HEK293 (cell line): ENCODE measurements around the gene RETREG3.

Experiments used
- MZF1 ChIP-seq: fragments of 450-650 bp; formaldehyde crosslinking; IDR thresholded peaks from 2 replicates; pipeline ENCODE4 v1.5.1; 2017; ENCODE audit warnings: missing biosample characterization, missing genetic modification characterization, borderline replicate concordance
- PRDM4 ChIP-seq: fragments of 450-650 bp; formaldehyde crosslinking; IDR thresholded peaks from 2 replicates; pipeline ENCODE4 v1.5.1; 2017; ENCODE audit warnings: missing biosample characterization, missing genetic modification characterization
- REST ChIP-seq: fragments of 450-650 bp; formaldehyde crosslinking; IDR thresholded peaks from 2 replicates; pipeline ENCODE4 v1.5.1; 2016; ENCODE audit warnings: missing biosample characterization, missing genetic modification characterization
- ZBTB10 ChIP-seq: fragments of 450-650 bp; formaldehyde crosslinking; IDR thresholded peaks from 2 replicates; pipeline ENCODE4 v1.5.1; 2016; ENCODE audit warnings: missing biosample characterization, missing genetic modification characterization
- ZBTB17 ChIP-seq: fragments of 450-650 bp; formaldehyde crosslinking; IDR thresholded peaks from 2 replicates; pipeline ENCODE4 v1.5.1; 2016; ENCODE audit warnings: missing biosample characterization, missing genetic modification characterization
- ZBTB44 ChIP-seq: fragments of 450-650 bp; IDR thresholded peaks from 2 replicates; pipeline ENCODE4 v1.5.1; 2018; ENCODE audit warnings: missing biosample characterization, mild to moderate bottlenecking, missing genetic modification characterization
- ZNF132 ChIP-seq: fragments of 450-650 bp; formaldehyde crosslinking; IDR thresholded peaks from 2 replicates; pipeline ENCODE4 v1.5.1; 2017; ENCODE audit warnings: missing biosample characterization, missing genetic modification characterization, borderline replicate concordance
- ZNF174 ChIP-seq: fragments of 450-650 bp; formaldehyde crosslinking; IDR thresholded peaks from 2 replicates; pipeline ENCODE4 v1.5.0; 2017; ENCODE audit warnings: missing biosample characterization, mild to moderate bottlenecking, missing genetic modification characterization
- ZNF214 ChIP-seq: fragments of 450-650 bp; formaldehyde crosslinking; IDR thresholded peaks from 2 replicates; pipeline ENCODE4 v1.5.1; 2017; ENCODE audit warnings: missing biosample characterization, mild to moderate bottlenecking, missing genetic modification characterization, borderline replicate concordance
- ZNF24 ChIP-seq: fragments of 450-650 bp; formaldehyde crosslinking; IDR thresholded peaks from 2 replicates; pipeline ENCODE4 v1.5.1; 2016; ENCODE audit warnings: missing biosample characterization, missing genetic modification characterization
- ZNF26 ChIP-seq: fragments of 450-650 bp; formaldehyde crosslinking; IDR thresholded peaks from 2 replicates; pipeline ENCODE4 v1.5.1; 2016; ENCODE audit warnings: missing biosample characterization, missing genetic modification characterization
- ZNF341 ChIP-seq: fragments of 450-650 bp; formaldehyde crosslinking; IDR thresholded peaks from 2 replicates; pipeline ENCODE4; 2016; ENCODE audit warnings: low read depth, missing biosample characterization, missing genetic modification characterization
- ZNF48 ChIP-seq: fragments of 450-650 bp; formaldehyde crosslinking; IDR thresholded peaks from 2 replicates; pipeline ENCODE4 v1.5.1; 2016; ENCODE audit warnings: missing biosample characterization, missing genetic modification characterization
- ZNF518A ChIP-seq: fragments of 450-650 bp; formaldehyde crosslinking; conservative IDR thresholded peaks from 2 replicates; pipeline ENCODE4 v1.5.1; 2016; ENCODE audit warnings: low read depth, missing biosample characterization, missing genetic modification characterization
- ZNF585B ChIP-seq: fragments of 450-650 bp; formaldehyde crosslinking; IDR thresholded peaks from 2 replicates; pipeline ENCODE4 v1.5.1; 2016; ENCODE audit warnings: missing biosample characterization, missing genetic modification characterization
- ZNF629 ChIP-seq: fragments of 450-650 bp; formaldehyde crosslinking; IDR thresholded peaks from 2 replicates; pipeline ENCODE4 v1.5.1; 2017; ENCODE audit warnings: missing biosample characterization, missing genetic modification characterization
- ZNF692 ChIP-seq: fragments of 450-650 bp; formaldehyde crosslinking; IDR thresholded peaks from 2 replicates; pipeline ENCODE4 v1.5.1; 2016; ENCODE audit warnings: missing biosample characterization, missing genetic modification characterization
- ZNF747 ChIP-seq: fragments of 450-650 bp; formaldehyde crosslinking; IDR thresholded peaks from 2 replicates; pipeline ENCODE4 v1.5.1; 2016; ENCODE audit warnings: missing biosample characterization, missing genetic modification characterization
- ZNF776 ChIP-seq: fragments of 450-650 bp; formaldehyde crosslinking; IDR thresholded peaks from 2 replicates; pipeline ENCODE4 v1.5.0; 2017; ENCODE audit warnings: missing biosample characterization, missing genetic modification characterization, borderline replicate concordance
- ZNF777 ChIP-seq: fragments of 450-650 bp; formaldehyde crosslinking; IDR thresholded peaks from 2 replicates; pipeline ENCODE4 v1.5.1; 2017; ENCODE audit warnings: missing biosample characterization, missing genetic modification characterization, borderline replicate concordance

Gene RETREG3

GRCh38 chr17:42578282-42578869, 30.8 kb downstream of the RETREG3 start (continued):
- TF ChIP-seq REST (tag by site-specific recombination) (peak; percentile 79), ZNF776 (tag by site-specific recombination) (no peak), ZBTB10 (tag by site-specific recombination) (0 out of 2 replicates have a peak, but pooled peaks have one; percentile 9), ZNF692 (no peak; the same call in 1 of the 2 replicates), PRDM4 (tag by site-specific recombination) (no peak), ZNF747 (no peak), ZNF341 (tag by site-specific recombination) (peak; percentile 58; the same call in 1 of the 2 replicates), ZNF214 (tag by site-specific recombination) (no peak), ZNF174 (tag by site-specific recombination) (no peak), ZNF629 (tag by site-specific recombination) (no peak; the same call in 1 of the 2 replicates), ZNF24 (0 out of 2 replicates have a peak, but pooled peaks have one; percentile 19), ZNF26 (tag by site-specific recombination) (no peak), ZNF777 (tag by site-specific recombination) (no peak), ZNF132 (tag by site-specific recombination) (no peak), ZNF48 (no peak), ZBTB17 (tag by site-specific recombination) (peak; percentile 78), ZNF585B (tag by site-specific recombination) (no peak), ZBTB44 (no peak), MZF1 (tag by site-specific recombination) (no peak), ZNF518A (tag by site-specific recombination) (no peak)
